GM12892 (cell line): ENCODE measurements around the gene PRIMA1.

Experiments used
- POLR2A ChIP-seq: IDR thresholded peaks from 2 replicates; pipeline ENCODE4 v1.6.1; 2011; ENCODE audit warnings: low read depth, low read length, control low read depth
- POLR2AphosphoS5 ChIP-seq: IDR thresholded peaks from 2 replicates; pipeline ENCODE4 v1.6.1; 2011; ENCODE audit warnings: low read depth, low read length, control low read depth

- TF ChIP-seq POLR2AphosphoS5 (no peak), POLR2A (no peak)
Measured at GRCh38 chr14:93708311-93708734, 80.0 kb downstream of the PRIMA1 start.
